HL-60/S4 treated with retinoic acid at 250 ng/mL for 4 days and 3 days (cell line): ENCODE measurements around the gene MAGI2.

Source experiments
- in situ Hi-C: fragments of 300-500 bp; cut with MboI; formaldehyde crosslinking; loops from 2 replicates; pipeline ENCODE4 v1.7.0; 2022; ENCODE audit warnings: low sequenced_read_pairs

MAGI2 gene

DNA sequence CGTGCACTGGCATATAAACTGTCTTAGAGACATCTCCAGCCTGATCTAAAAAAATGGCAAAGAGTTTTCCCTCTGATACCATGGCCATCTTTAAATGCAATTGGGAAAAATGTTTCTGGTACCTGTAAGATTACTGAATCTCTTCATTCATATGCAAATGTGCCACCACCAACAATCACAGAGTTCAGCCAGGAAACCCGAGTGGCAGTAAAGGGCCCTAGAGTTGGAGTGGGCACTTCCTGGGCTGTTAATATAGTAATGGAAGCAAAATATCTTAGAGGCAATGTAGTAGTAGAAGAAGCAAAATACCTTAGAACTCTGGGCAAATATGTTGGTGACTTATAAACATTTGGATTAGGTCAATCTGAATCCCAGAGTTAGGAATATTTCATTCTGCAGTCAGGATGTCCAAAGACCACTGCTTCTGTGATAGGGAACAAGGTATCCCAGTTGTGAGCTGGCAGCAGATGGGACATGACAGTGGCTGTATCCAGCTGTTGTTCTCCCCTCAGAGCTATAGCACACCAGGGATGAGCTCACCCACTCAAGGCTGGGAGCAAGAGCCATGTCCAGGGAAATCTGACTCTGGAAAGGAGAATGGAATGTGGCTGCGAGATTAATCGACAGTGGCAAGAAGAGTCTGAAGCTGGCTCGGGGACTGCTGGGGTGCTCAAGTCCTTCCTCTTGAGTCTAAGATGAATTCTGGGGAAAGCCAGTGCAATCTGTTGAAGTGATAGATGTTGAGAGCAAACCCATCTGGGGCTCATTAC is 1322.8 kb downstream of the MAGI2 start:
- in situ Hi-C loops, result no loop called here

DNA sequence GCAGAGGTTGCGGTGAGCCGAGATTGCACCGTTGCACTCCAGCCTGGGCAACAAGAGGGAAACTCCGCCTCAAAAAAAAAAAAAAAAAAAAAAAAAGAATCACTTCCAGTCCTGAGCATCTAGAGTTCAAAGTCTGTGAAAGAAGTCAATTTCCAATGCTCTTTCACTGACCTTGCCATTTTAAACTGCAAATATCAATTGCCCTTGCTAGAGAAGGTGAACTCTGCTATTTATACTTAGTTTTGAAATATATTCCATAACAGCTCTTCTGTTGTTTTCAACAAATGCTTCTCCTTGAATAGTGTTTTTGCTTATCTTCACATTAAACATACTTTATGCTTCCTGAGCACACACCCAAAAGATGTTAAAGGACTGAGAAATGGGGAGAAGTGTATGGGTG is 1323.6 kb downstream of the MAGI2 start:
- in situ Hi-C loops, result no loop called here

DNA sequence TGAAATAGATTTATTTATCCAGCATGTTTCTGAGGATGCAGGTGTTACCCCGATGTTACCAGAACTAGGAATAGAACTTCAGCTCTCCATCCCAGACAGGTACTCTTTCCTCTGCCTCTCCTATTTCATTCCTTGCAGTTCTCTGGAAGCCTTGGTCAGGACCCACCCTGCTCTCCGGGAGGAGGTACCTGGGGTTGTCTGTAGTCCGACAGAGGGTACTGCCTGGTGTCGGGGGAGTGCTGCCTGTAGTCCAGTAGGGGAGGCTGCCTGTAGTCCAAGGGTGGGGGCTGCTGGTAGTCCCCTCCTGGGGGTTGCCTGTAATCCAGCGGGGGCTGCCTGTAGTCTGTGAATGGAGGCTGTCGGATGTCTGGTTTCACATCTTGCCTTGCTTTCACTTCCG is 1326.5 kb downstream of the MAGI2 start:
- in situ Hi-C loops, result no loop called here

DNA sequence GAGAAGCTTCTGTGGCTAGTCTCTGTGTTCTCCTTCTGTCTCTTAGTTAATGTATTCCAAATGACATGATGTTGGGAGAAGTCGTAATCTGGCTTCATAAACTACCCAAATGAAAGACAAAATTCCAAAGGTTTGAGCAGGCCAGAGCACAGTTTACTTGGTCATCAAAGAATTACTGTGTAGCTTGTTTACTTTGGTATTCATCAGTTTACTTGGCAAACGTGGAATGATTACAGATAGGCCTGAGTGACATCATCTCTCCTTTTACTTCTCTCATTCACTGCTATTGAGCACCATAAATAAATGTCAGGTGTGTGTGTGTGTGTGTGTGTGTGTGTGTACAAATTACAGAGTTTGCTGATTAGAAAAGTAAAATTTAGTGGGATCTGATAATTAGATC is 1327.6 kb downstream of the MAGI2 start:
- in situ Hi-C loops, result no loop called here

DNA sequence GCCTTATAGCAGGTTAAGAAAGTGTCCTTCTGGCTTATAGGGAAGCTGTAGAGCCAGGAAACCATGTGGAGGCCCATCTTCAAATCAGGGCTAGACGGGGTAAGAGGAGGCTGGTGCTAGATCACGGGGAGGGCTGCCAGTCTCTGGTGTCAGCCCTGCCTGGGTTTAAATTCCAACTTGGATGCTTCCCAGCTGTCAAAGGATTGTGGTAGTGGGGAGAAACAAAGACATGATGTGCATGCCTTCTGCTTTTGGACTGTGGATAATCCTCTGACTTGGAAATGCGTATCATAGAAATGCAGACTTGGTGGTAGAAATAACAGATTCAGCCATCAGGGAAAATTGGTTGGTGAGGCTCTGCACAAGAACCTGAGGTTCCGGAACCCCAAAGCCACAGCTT is 1329.3 kb downstream of the MAGI2 start:
- in situ Hi-C loops, result no loop called here

DNA sequence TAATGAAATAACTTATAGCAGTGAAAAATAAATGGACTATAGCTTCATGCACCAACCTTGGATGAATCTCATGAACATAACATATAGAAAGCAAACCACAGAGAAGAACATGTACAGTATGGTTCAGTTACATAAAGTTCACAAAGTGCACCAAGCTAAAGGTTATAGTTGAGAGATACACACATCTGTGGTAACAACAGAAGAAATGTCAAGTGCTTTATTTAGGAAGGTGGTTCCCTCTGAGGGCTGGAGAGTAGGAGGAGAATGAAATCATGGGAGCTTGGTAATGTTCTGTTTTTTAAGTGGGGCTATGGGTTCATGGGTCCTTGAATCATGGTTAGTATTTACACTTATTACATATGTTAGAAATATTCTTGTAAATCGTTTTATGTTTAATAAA is 1331.6 kb downstream of the MAGI2 start:
- in situ Hi-C loops, result no loop called here

GRCh38 chr7:78118470-78118869 is 1335.0 kb downstream of the MAGI2 start:
- in situ Hi-C loops, result no loop called here

DNA sequence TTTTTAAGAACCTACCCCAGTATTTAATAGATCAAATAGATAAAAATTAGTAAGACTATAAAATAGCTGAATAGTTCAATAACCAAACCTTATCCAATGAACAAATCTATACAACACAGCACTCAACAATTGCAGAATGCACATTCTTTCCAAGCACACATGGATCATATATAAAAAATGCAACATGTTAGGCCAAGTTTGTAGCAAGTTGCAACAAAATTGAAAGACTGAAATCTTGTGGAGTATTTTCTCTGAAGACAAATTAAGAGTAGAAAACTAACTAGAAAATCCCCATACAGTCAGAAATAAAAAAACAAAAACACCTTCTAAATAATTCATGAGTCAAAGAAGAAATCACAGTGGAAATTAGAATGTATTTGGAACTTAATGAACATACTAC is 1337.6 kb downstream of the MAGI2 start:
- in situ Hi-C loops, result no loop called here

DNA sequence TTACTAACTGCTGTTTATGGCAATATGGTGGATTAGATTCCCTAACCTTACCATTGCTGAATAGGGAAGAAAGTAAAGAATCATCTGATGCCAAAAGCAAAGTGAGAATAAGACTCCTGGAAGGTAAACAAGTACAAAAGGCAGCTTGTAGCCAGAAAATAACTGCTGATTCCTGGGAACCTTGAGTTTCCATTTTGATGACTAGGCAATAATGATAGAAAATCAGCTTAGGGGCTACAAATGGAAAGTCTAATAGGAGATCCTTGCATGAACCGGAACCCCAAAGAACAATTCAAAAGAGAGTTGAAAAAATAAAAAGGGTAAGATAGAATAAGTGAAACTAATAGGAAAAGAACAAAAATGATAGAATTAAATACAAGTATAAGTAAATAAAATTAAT is 1338.5 kb downstream of the MAGI2 start:
- in situ Hi-C loops, result no loop called here

DNA sequence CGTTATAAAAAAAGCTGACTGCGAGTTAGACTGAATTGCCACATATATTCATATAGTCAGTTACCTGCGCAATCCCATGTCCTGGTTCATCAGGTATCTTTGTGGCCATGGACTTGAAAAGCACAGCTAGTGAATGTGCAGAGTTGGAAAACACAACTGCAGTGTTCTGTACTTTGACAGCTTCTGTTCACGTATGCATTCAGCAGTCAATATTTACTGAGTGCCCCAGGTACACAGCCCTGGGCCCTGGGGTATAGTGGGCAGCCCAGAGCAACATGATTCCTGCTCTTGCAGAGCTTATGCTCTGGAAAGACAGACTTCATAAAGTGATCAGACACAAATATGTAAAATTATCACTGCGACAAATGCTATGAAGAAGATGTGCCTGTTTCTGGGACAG is 1341.0 kb downstream of the MAGI2 start:
- in situ Hi-C loops, result no loop called here

- in situ Hi-C loops, result no loop called here
Measured at GRCh38 chr7:78111386-78111785, 1342.1 kb downstream of the MAGI2 start.

DNA sequence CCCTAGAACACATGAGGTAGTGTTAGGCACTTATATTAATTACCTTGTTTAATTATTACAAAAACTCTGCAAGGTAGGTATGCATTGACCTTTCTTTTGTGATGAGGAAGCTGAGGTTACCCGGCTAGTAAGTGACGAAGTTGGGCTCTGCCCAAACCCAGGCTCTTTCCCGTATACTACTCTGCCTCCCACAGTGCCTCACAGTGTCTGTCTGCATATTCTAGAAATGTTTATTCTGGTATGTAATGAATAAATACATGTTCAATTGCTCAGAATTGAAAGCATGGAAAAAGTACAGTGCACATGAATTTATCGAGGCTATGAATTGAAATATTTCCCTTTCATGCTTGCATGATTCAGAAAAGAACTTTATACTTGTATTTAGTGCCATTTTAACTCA is 1350.0 kb downstream of the MAGI2 start:
- in situ Hi-C loops, result no loop called here

DNA sequence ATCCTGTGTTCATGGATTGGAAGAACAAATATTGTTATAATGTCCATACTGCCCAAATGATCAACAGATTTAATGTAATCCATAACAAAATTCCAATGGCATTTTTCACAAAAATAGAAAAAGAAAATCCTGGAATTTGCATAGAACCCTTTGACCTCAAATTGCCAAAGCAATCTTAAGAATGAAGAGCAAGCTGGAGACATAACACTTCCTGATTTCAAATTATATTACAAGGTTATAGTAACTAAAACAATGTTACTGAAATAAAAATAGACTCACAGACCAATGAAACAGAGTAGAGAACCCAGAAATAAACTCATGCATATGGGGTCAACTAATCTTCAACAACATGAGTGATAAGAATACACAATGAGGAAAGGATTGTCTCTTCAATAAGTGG is 1352.4 kb downstream of the MAGI2 start:
- in situ Hi-C loops, result no loop called here

DNA sequence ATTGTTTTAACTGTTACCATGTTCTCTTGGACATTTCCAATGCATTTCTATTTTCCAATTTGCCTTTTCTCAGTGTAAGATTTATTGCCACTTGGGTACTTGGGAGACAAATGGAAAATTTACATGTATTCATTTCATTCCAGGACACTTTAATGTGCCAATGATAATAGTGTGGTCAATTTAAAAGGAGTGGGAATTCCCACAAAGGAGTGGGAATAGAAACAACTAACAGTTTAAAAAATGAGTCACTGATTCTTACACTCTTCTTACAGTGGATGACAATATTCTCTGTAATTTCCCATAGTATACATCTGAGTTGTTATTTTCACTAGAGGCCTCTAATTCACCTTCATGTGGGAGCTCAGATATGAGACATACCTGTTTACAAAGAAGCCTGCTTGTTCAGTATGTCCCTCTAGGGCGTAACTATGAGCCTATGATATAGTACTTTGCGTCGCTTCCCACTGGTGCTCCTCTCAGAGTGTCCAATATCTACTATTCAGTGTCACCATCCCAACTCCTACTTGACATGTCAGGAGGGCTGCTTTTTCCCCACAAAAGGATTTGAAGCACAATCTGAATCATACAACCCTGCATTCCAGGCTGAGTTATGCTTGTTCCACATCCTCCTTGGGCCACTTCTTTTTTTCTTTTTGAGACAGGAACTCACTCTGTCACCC is 1353.6 kb downstream of the MAGI2 start:
- in situ Hi-C loops, result no loop called here

DNA sequence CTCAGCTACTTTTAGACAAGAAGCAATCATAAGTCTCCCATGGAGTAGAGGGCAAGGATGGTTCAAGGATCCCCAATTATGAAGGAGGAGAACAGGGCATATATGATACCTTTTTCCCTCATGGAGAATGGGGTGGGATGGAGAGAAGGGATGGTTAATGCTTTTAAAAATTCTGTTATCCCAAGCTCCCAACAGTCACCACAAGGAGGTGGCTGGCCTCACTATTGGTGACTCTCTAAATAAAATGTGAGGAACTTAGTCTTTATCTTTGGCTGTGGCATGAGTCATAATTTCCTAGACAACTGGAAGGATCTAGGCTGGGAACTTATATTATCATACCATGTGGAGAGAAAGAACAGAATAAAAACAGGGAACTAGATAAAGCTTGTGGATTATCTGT is 1357.9 kb downstream of the MAGI2 start:
- in situ Hi-C loops, result no loop called here

DNA sequence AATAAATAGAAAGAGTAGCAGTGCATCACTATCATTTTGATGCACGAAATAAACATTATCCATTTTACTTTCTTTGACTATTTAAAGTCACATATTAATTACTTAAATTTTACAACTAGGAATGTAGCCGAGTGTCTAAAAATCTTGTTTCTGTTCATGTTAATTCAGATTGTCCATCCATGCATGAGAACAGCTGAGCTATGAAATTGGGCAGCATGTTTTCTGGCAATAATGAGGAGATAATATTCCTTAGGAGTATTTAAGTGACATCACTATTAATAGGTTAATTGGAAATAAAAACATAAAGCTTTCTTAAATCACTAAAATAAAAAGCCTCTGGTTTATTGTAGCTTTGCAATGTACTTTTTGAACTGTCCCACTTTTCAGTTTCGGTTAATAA is 1361.1 kb downstream of the MAGI2 start:
- in situ Hi-C loops, result no loop called here

- in situ Hi-C loops, result no loop called here
Measured at GRCh38 chr7:78090616-78091015, 1362.9 kb downstream of the MAGI2 start.

GRCh38 chr7:78083476-78084120 is 1369.9 kb downstream of the MAGI2 start:
- in situ Hi-C loops, result no loop called here

- in situ Hi-C loops, result no loop called here
Measured at GRCh38 chr7:78082556-78082955, 1370.9 kb downstream of the MAGI2 start.

DNA sequence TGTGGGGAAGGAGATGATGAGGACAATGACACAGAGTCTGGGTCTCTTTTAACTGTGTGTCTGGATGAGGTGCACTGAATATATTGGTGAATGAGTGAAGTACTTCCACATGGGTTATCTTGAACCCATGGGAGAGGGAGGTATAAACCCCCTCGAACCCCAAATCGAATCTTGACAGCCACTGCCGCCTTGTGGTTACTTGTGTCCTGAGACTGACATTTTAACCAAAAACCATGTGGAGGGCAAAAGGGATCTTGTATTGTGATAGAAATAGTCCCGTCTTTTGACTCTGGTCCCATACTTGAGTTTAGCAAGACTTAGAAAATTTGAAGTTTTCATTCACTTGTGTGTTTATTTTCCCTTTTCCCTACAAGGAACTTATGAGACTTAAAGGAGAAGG is 1371.6 kb downstream of the MAGI2 start:
- in situ Hi-C loops, result no loop called here

DNA sequence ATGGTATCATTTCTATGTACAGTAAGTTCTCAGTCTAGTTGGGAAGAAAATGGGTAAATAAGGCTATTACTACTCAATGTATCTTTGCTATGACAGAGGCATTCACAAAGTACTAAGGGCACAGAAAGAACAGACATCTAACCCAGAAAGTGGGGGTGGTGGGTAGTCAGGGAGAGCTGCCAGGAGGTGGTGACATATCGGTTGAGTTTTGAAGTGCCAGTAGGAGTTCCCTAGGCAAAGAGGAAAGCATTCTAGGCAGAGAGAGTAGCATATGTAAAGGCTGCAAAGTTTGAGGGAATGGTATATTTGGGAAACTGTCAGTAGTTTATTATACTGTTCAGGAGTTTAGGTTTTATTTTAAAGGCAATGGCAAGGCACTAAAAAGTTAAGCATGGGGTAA is 1372.1 kb downstream of the MAGI2 start:
- in situ Hi-C loops, result no loop called here

DNA sequence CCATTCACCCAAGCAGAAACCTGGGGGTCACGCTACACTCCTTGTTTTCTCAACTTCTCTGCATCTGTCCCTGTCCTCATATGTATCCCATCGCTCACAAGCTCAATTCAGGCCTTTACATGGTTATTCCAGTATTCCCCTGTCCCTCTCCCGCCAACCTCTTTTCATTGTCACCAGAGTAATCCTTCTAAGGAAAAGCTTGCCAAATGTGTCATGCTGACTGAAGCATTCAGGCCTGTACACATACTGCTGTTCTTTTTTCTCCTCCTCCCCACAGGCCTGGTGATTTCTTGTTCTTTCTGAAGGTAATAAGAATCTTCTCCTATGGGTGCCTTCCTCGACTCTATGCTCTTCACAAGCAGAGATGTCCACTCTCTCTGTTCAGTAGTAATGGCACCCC is 1372.7 kb downstream of the MAGI2 start:
- in situ Hi-C loops, result no loop called here
